GM19099 (cell line): Measurements from ENCODE around the gene GSTA4.

Experiments used
- POLR2A ChIP-seq: IDR thresholded peaks from 3 replicates; pipeline ENCODE4 v1.6.1; 2011; ENCODE audit warnings: low read depth; ENCODE audit not compliant: insufficient read length; ENCODE audit errors: extremely low read depth

GSTA4 gene

DNA sequence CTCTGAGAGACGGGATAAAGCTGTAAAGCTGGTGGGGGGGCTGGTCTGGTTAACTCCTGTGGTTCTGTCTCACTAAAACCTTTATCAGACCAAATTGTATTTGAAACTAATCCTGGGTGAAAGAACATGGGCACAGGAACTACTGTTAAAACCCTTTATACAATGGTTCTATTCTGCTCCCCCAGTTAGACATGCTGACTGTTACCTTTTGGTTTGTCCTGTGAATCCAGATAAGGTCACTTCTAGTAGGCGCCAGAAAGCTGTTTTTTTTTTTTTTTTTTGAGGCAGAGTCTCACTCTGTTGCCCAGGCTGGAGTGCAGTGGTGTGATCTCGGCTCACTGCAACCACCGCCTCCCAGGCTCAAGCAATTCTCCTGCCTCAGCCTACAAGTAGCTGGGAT lies 29.7 kb downstream of the GSTA4 start:
- no peak for TF ChIP-seq POLR2A

DNA sequence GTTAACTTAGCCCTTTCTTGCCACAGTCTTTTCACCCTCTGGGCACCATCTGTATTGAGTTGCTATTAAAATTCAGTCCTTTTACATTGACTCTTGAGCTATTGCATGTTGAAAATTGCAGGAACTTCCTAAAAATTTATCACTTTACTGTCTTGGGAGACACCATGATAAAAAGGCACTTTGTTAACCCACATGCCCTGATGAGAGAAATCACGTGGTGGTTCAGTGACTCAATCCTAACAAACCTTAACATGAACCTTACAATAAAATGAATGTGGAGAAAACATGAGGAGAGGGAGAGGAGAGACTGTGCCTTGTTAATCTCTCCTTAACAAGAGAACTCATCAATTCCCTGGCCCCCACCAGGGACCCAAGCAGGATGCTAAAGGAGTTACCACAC lies 30.8 kb downstream of the GSTA4 start:
- TF ChIP-seq POLR2A = no peak

DNA sequence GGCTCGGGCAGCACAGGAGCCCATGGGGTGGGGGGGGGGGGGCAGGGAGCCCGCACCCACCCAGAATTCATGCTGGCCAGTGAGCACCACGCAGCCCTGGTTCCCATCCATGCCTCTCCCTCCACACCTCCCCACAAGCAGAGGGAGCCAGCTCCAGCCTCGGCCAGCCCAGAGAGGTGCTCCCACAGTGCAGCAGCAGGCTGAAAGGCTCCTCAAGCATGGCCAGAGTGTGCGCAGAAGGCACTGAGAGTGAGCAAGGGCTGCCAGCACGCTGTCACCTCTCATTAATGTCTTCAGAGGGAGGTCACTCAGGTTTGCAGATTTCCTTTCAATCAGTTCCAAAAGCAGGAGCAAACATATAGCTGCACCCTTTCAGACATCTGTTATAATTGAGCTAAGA lies 32.4 kb downstream of the GSTA4 start:
- TF ChIP-seq POLR2A = no peak

DNA sequence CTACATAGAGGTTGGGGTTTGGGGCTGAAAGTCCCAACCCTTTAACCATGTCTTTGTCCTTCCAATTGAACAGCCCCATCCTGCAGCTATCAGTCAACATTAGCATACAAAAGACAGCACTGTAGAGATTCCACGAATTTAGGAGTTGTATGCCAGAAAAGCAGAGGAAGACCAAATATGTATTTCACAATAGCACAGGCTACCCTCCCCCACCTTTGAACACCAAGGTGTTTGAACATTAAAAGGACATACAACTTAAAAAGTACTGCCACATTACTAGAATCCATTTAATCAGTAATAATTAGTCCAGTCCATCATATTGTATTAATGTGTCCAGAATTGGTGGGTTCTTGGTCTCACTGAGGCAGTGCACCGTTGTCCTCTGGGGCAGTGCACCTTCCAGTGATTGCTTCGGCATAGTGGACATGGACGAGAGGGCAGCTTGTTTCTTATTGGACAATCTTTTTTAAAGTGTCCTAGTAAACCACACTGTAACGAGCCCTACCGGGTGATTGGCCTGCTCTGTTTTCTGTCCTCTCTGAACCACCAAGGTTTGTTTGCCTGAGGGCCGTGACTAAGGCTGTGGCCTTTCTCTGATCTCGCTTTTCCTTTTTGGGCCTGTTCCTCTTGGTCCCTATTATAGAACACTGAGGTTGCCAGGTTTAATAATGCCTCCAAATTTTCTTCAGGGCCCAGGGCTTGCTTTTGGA lies 36.4 kb downstream of the GSTA4 start:
- TF ChIP-seq POLR2A = no peak

DNA sequence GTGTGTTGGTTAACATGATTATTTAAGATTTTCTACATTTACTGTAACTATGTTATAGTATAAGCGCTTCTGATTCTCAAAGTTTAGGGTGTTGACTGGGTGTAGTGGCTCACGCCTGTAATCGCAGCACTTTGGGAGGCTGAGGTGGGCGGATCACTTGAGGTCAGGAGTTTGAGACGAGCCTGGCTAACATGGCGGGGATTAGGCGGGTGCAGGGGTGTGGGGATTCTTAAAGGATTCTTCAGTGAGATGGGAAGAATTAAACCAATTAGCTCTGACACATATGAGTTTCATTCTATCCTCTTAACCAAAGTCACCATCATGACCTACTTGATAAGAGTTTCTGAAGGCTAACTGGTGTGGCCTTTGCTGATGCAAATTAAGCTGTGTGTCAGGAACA lies 39.2 kb downstream of the GSTA4 start:
- TF ChIP-seq POLR2A = no peak

DNA sequence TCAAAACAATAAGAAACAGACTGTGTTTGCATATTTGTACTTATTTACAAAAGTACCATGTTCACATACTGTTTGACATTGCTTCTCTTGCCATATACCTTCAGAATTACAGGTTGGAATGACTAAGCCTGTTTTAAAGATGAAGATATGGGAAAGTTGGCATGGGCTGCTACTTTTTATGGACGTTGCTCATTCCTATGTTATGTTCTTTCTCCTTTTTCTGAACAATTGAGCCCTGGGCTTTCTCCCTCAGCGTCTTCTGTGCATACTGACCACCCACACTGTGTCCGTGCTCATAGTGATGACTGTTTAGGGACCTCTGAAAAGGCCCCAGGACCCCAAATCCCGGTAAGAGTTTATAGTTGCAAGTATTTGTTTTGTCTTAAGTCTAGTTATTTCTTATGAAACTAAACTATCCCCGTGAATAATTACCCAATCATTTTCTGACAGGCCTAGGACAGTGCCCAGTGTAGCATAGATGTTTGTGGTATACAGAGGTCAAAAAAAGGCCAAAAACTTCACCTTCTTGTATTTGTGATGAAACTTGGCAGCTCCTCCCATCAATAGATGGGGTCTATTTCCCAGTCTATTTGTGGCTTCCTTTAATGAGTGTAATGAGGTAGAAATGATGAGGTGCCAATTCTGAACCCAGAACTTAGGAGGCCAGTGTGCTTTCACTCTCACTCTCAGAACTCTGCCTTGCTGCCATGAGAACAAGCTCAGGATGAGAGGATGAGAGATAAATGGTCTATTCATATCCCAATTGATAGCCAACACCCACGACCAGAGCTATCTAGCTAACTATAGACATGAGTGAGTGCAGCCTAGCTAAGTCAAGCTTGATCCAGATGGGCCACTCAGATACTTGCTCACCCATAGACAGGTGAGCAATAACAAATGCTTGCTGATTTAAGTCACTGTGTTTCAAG lies 40.9 kb downstream of the GSTA4 start:
- TF ChIP-seq POLR2A = no peak

DNA sequence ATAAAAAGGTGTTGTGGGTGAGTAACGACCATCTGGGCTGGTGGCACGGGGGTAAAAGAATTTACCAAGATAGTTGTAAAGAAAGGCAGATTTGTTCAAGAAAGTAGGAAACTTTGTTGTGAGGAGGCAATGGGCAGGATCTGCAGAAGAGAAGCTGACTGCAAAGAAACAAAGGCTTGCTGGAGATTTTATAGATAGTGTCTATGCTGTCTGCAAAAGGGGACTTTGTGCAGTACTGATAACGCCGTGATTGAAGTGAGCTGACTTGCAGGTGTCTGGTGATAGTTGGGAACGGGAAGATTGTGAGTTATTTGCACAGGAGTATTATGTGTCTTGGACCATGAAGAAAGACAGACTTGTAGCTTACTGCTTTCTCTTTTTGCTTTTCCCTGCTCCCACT lies 48.8 kb downstream of the GSTA4 start:
- TF ChIP-seq POLR2A = no peak

DNA sequence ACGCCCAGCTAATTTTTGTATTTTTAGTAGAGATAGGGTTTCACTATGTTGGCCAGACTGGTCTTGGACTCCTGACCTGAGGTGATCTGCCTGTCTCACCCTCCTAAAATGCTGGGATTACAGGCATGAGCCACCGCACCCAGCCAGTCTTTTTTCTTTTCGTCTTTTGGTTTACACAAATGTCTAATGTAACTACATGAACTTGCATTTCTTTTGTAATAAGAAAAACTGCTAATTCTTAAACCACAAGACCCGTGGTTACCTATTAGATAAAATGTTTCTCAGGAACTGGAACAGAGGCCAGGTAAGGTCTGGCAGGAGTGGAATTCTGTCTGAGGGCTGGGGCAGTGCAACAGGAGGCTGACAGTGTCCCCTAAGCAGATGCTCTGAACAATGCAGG lies 52.9 kb downstream of the GSTA4 start:
- no peak for TF ChIP-seq POLR2A

DNA sequence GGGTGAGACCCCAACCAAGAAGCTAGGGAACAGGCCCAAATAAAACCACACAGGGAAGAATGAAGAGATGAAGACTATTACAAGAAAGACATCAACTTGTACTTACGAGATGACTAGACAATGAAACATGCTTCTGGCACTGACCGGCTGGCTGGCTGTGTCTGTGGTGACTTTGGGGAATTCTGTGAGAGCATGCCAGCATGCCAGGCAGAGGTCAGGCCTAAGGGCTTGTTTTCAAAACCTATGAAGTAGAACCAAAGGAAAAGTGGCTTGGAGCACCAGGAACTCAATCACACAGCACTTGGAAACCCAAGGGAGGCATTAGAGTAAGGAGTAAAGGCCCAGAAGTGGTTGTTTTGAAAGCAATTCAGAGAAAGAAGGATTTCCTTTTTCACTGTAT lies 57.2 kb downstream of the GSTA4 start:
- no peak for TF ChIP-seq POLR2A

DNA sequence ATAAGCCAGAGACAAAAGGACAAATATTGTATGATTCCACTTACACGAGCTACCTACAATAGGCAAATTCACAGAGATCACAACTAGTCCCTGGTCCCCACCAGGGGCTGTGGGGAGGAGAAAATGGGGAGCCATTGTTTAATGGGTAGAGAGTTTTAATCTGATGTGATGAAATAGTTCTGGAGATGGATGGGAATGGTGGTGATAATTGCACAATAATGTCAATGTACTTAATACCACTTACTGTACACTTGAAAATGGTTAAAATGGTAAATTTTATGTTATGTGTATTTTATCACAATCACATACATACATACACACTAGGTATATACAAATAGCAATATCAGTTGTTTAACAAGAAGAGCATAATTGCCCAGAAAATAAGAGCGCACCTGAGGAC lies 61.3 kb downstream of the GSTA4 start:
- no peak for TF ChIP-seq POLR2A

DNA sequence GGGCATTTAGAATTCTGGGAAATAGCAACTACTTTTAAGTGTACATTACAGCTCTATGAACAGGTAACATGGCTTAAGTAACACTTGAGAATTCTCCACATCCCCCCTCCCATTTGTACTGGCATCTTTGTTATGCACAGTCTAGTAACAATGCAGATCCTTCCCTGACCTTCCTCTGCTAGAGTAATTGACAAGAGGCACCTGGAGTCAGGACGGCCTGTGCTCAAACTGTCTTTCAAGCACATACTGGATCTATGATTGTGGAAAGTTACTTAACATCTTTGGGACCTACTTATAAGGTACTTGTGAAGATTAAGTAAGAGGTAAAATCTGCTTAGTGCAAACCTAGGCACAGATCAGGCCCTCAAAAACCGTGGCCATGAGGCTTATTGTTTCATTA lies 63.7 kb downstream of the GSTA4 start:
- TF ChIP-seq POLR2A = no peak

DNA sequence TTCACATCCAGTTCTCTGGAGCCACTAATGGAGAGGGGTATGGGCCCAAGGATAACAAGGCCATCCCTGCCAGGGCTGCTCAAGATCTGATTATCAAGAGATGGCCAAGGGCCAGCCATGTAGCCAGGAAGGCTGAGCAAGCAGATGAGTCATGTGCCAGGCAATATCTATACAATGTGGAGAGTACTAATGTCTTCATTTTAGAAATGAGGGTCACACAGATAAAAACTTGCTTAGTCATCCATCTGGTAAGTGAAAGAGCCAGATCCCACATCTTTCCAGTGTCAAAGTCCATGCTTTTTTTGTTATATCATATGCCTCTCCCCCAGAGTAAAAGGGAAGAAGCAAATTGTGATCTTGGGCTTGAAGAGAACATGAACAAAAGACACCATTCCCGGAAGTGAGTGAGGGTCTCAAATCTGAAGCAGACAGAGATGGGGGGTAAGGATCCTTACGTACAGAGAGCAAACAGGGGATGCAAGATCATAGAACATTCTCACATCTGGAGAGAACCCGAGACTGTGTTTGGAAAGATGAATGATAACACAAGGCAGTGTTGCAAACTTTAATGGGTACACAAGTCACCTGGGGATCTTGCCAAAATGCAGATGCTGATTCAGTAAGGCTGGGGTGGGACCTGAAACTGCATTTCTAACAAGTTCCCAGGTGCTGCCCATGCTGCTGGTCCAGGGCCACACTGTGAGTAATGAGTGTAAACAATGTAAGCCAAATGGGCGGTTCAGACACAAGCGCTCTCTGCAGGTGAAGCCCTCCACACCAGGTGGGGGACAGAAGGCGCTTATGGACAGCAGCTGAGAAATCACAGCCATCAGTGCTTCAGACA lies 65.5 kb downstream of the GSTA4 start:
- no peak for TF ChIP-seq POLR2A
